HEK293 (cell line): ENCODE results near the gene SPOCK3.

Experiments
- CTCF ChIA-PET: fragments of 350-600 bp; formaldehyde crosslinking; extraction: SDS; loops from one replicate; lab custom pipeline; 2021; ENCODE audit warnings: antibody characterized with exemption; lab: Yijun Ruan, JAX
- POLR2A ChIA-PET: fragments of 300-600 bp; formaldehyde crosslinking; extraction: SDS; loops from one replicate; lab custom pipeline; 2020; ENCODE audit warnings: antibody characterized with exemption, inconsistent platforms; lab: Yijun Ruan, JAX
- H3K27ac ChIP-seq: fragments of 200-500 bp; sonication (Bioruptor generic); 2 replicates; pipeline ENCODE4 v1.5.1; 2014; ENCODE audit warnings: low read depth, low read length, control low read depth, inconsistent platforms; ENCODE audit errors: extremely low read depth
- H3K36me3 ChIP-seq, 2 experiments: fragments of 200-500 bp in 1 of 2; sonication (Bioruptor generic) in 1 of 2; 1 replicate in 1 of 2; 2 replicates in 1 of 2; pipeline ENCODE4 v1.5.1; 2014 to 2017; ENCODE audit warnings: inconsistent platforms in 2 of 2, low read length in 2 of 2; ENCODE audit not compliant: control insufficient read depth in 2 of 2, insufficient read depth in 1 of 2
- H3K4me1 ChIP-seq: fragments of 200-500 bp; sonication (Bioruptor generic); 2 replicates; pipeline ENCODE4 v1.5.1; 2014; ENCODE audit warnings: mild to moderate bottlenecking, low read length, inconsistent platforms; ENCODE audit not compliant: control insufficient read depth, insufficient read depth
- H3K4me3 ChIP-seq: 2 replicates; pipeline ENCODE4 v1.5.1; 2011; ENCODE audit warnings: low read depth, mild to moderate bottlenecking, control low read depth, low read length, moderate library complexity
- H3K9me3 ChIP-seq: fragments of 200-500 bp; sonication (Bioruptor generic); 2 replicates; pipeline ENCODE4 v1.5.1; 2014; ENCODE audit warnings: low read depth, low read length, inconsistent platforms; ENCODE audit not compliant: control insufficient read depth, insufficient read depth
- HOXA7 ChIP-seq: sonication (generic); formaldehyde crosslinking; IDR thresholded peaks from 2 replicates; pipeline ENCODE4 v1.8.1; 2022; ENCODE audit warnings: missing genetic modification reagents, borderline replicate concordance
- SETDB1 ChIP-seq: IDR thresholded peaks from one replicate; pipeline ENCODE4 v1.6.1; 2017; ENCODE audit warnings: mild to moderate bottlenecking, low read length, moderate library complexity, mixed read lengths; ENCODE audit not compliant: insufficient read length
- ZEB2 ChIP-seq: fragments of 450-650 bp; formaldehyde crosslinking; IDR thresholded peaks from 2 replicates; pipeline ENCODE4 v1.5.1; 2016; ENCODE audit warnings: missing biosample characterization, missing genetic modification characterization
- ZNF423 ChIP-seq: fragments of 450-650 bp; formaldehyde crosslinking; IDR thresholded peaks from 2 replicates; pipeline ENCODE4 v1.5.1; 2016; ENCODE audit warnings: missing biosample characterization, missing genetic modification characterization
- ZNF433 ChIP-seq: fragments of 450-650 bp; formaldehyde crosslinking; IDR thresholded peaks from 2 replicates; pipeline ENCODE4 v1.5.1; 2016; ENCODE audit warnings: missing biosample characterization, missing genetic modification characterization, low read depth
- ZNF629 ChIP-seq: fragments of 450-650 bp; formaldehyde crosslinking; IDR thresholded peaks from 2 replicates; pipeline ENCODE4 v1.5.1; 2017; ENCODE audit warnings: missing biosample characterization, missing genetic modification characterization
- ZNF843 ChIP-seq: fragments of 450-650 bp; formaldehyde crosslinking; IDR thresholded peaks from 2 replicates; pipeline ENCODE4 v1.5.1; 2016; ENCODE audit warnings: missing biosample characterization, missing genetic modification characterization
- ZSCAN16 ChIP-seq: fragments of 450-650 bp; formaldehyde crosslinking; IDR thresholded peaks from 2 replicates; pipeline ENCODE4 v1.5.1; 2016; ENCODE audit warnings: missing biosample characterization, missing genetic modification characterization
- TF ChIP-seq, protein P1 (sequence below): fragments of 450-650 bp; formaldehyde crosslinking; conservative IDR thresholded peaks from 2 replicates; pipeline ENCODE4 v1.5.1; 2016; ENCODE audit warnings: low read depth, missing biosample characterization, missing genetic modification characterization
- TF ChIP-seq, protein P2 (sequence below): fragments of 450-650 bp; formaldehyde crosslinking; IDR thresholded peaks from 2 replicates; pipeline ENCODE4 v1.5.1; 2016; ENCODE audit warnings: missing biosample characterization, missing genetic modification characterization, borderline replicate concordance
- TF ChIP-seq, protein P3 (sequence below): fragments of 450-650 bp; IDR thresholded peaks from 2 replicates; pipeline ENCODE4 v1.5.1; 2018; ENCODE audit warnings: missing biosample characterization, missing genetic modification characterization

The SPOCK3 gene

DNA sequence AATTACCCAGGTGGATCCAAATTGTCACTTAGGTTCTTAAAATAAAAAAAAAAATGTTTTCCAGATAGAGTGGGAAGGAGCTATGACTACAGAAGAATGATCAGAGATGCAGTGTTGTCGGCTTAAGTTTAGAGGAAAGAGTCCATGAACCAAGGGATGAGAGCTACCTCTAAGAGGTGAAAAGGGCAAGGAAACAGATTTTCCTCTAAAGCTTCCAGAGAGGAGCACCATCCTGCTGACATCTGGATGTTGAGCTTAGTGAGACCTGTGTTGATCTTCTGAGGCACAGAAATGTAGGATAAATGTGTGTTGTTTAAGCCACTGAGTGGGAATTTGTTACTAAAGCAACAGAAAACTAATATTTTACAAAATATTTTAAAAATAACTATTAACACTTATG is 498.7 kb downstream of the SPOCK3 start:
- H3K27ac ChIP-seq, result no peak overlapping the region
- ChIA-PET POLR2A (no interaction called here), CTCF (no interaction called here)
- H3K4me3 ChIP-seq, result no peak overlapping the region
- H3K36me3 ChIP-seq, result no peaks in the 10 kb centered on the region
- TF ChIP-seq ZNF423 (no peak), ZNF629 (tag by site-specific recombination) (no peak)
- TF ChIP-seq, protein P1, sequence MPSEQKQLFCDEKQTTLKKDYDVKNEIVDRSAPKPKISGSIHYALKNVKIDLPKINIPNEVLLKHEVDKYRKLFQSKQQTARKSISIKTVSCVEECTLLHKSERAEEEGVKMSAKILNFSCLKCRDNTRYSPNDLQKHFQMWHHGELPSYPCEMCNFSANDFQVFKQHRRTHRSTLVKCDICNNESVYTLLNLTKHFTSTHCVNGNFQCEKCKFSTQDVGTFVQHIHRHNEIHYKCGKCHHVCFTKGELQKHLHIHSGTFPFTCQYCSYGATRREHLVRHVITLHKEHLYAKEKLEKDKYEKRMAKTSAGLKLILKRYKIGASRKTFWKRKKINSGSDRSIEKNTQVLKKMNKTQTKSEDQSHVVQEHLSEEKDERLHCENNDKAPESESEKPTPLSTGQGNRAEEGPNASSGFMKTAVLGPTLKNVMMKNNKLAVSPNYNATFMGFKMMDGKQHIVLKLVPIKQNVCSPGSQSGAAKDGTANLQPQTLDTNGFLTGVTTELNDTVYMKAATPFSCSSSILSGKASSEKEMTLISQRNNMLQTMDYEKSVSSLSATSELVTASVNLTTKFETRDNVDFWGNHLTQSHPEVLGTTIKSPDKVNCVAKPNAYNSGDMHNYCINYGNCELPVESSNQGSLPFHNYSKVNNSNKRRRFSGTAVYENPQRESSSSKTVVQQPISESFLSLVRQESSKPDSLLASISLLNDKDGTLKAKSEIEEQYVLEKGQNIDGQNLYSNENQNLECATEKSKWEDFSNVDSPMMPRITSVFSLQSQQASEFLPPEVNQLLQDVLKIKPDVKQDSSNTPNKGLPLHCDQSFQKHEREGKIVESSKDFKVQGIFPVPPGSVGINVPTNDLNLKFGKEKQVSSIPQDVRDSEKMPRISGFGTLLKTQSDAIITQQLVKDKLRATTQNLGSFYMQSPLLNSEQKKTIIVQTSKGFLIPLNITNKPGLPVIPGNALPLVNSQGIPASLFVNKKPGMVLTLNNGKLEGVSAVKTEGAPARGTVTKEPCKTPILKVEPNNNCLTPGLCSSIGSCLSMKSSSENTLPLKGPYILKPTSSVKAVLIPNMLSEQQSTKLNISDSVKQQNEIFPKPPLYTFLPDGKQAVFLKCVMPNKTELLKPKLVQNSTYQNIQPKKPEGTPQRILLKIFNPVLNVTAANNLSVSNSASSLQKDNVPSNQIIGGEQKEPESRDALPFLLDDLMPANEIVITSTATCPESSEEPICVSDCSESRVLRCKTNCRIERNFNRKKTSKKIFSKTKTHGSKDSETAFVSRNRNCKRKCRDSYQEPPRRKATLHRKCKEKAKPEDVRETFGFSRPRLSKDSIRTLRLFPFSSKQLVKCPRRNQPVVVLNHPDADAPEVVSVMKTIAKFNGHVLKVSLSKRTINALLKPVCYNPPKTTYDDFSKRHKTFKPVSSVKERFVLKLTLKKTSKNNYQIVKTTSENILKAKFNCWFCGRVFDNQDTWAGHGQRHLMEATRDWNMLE (tag by site-specific recombination), result no peak
- H3K9me3 ChIP-seq, result no peaks in the 10 kb centered on the region
- H3K4me1 ChIP-seq, result no peaks in the 10 kb centered on the region

DNA sequence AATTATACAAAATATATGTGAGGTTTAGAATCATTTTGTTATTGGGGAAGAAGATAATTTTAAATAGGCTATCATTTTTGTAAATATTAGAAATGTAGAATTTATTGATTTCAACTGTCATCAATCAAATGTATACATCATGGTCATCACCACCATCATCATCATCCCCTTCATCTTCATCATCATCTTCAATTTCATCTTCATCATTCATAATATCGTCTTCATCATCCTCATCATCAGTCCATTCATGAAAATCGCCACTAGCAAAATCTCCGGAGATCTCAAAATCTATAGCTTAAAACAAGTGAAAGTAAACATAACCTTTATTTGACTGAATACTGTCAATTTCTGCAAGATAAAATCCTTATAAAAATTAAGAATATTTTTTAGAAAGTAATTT is 499.5 kb downstream of the SPOCK3 start:
- Histone ChIP-seq H3K4me1 (no peaks in the 10 kb centered on the region), H3K36me3 (no peaks in the 10 kb centered on the region), H3K9me3 (no peaks in the 10 kb centered on the region), H3K27ac (no peak overlapping the region), H3K4me3 (no peak overlapping the region)
- ChIA-PET CTCF (no interaction called here), POLR2A (no interaction called here)
- TF ChIP-seq, protein P2, sequence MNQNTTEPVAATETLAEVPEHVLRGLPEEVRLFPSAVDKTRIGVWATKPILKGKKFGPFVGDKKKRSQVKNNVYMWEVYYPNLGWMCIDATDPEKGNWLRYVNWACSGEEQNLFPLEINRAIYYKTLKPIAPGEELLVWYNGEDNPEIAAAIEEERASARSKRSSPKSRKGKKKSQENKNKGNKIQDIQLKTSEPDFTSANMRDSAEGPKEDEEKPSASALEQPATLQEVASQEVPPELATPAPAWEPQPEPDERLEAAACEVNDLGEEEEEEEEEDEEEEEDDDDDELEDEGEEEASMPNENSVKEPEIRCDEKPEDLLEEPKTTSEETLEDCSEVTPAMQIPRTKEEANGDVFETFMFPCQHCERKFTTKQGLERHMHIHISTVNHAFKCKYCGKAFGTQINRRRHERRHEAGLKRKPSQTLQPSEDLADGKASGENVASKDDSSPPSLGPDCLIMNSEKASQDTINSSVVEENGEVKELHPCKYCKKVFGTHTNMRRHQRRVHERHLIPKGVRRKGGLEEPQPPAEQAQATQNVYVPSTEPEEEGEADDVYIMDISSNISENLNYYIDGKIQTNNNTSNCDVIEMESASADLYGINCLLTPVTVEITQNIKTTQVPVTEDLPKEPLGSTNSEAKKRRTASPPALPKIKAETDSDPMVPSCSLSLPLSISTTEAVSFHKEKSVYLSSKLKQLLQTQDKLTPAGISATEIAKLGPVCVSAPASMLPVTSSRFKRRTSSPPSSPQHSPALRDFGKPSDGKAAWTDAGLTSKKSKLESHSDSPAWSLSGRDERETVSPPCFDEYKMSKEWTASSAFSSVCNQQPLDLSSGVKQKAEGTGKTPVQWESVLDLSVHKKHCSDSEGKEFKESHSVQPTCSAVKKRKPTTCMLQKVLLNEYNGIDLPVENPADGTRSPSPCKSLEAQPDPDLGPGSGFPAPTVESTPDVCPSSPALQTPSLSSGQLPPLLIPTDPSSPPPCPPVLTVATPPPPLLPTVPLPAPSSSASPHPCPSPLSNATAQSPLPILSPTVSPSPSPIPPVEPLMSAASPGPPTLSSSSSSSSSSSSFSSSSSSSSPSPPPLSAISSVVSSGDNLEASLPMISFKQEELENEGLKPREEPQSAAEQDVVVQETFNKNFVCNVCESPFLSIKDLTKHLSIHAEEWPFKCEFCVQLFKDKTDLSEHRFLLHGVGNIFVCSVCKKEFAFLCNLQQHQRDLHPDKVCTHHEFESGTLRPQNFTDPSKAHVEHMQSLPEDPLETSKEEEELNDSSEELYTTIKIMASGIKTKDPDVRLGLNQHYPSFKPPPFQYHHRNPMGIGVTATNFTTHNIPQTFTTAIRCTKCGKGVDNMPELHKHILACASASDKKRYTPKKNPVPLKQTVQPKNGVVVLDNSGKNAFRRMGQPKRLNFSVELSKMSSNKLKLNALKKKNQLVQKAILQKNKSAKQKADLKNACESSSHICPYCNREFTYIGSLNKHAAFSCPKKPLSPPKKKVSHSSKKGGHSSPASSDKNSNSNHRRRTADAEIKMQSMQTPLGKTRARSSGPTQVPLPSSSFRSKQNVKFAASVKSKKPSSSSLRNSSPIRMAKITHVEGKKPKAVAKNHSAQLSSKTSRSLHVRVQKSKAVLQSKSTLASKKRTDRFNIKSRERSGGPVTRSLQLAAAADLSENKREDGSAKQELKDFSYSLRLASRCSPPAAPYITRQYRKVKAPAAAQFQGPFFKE (tag by site-specific recombination), result no peak
- TF ChIP-seq HOXA7 (CRISPR knock-in tag), result no peak
- no peak for TF ChIP-seq SETDB1
- no peak for TF ChIP-seq ZSCAN16 (tag by site-specific recombination)
- TF ChIP-seq ZNF433, result no peak
- TF ChIP-seq ZNF843, result no peak
- TF ChIP-seq, protein P3, sequence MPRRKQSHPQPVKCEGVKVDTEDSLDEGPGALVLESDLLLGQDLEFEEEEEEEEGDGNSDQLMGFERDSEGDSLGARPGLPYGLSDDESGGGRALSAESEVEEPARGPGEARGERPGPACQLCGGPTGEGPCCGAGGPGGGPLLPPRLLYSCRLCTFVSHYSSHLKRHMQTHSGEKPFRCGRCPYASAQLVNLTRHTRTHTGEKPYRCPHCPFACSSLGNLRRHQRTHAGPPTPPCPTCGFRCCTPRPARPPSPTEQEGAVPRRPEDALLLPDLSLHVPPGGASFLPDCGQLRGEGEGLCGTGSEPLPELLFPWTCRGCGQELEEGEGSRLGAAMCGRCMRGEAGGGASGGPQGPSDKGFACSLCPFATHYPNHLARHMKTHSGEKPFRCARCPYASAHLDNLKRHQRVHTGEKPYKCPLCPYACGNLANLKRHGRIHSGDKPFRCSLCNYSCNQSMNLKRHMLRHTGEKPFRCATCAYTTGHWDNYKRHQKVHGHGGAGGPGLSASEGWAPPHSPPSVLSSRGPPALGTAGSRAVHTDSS (tag by site-specific recombination), result peak; percentile 76; the same call in 1 of the 2 replicates
- no peak for TF ChIP-seq ZEB2
